ENCODE results near the gene AOX1.

Gene AOX1

DNA sequence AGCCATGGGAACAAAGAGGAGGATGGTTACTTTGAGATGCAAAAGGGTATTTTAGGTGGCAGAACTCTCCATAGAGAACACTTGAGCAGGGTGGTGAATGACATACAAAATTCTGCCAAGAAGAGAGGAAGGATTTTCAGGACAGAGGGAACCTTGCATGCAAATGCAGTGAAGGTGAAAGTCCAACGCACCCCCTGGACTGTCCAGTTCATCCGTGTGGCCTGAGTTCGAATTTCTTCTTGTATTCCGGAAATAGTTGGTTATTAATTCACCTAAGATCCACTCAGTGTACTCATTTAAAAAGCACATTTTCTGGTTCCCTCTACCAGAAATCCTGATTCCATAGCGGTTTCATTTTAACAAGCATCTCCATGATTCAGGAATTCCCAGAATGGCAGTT lies 5.5 kb downstream of the AOX1 start:
- TF ChIP-seq, protein P1, sequence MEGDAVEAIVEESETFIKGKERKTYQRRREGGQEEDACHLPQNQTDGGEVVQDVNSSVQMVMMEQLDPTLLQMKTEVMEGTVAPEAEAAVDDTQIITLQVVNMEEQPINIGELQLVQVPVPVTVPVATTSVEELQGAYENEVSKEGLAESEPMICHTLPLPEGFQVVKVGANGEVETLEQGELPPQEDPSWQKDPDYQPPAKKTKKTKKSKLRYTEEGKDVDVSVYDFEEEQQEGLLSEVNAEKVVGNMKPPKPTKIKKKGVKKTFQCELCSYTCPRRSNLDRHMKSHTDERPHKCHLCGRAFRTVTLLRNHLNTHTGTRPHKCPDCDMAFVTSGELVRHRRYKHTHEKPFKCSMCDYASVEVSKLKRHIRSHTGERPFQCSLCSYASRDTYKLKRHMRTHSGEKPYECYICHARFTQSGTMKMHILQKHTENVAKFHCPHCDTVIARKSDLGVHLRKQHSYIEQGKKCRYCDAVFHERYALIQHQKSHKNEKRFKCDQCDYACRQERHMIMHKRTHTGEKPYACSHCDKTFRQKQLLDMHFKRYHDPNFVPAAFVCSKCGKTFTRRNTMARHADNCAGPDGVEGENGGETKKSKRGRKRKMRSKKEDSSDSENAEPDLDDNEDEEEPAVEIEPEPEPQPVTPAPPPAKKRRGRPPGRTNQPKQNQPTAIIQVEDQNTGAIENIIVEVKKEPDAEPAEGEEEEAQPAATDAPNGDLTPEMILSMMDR (IDR thresholded peaks at IDR 0.05; ENCODE audit: low read depth, low read length) = no peak
- DNase-seq (ENCODE audit: extremely low read depth, low read depth) = no peak

DNA sequence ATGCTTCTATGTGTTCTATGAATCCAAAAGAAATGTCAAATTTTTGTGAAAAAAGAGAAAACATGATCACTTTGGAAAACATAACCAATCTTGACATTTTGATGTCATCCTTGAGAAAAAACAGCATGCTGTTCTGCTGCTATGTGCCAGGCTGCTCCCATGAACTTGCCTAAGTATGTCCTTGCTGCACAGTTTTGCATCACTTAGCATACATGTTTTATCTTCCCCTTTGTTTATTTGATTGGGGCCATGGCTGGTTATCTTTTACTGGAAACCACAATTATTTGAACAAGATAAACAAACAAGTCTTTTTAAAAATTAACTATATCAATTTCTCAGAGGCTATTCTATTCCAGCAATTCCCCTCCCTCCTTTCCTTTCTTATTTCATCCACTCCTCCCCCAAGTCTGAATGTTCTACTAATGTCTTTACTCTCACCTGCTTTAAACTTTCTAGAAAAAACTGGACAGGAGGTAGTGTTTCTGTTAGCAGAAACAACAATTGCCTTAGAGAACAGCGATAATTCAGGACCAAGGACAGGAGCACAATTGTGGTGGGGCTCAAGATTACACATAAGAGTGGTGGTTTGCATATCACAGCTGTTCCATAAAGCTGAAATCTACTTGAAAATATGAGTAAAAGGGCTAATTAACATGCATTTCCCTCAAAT lies 6.7 kb downstream of the AOX1 start:
- DNase-seq (ENCODE audit: extremely low read depth, low read depth) = no peak

DNA sequence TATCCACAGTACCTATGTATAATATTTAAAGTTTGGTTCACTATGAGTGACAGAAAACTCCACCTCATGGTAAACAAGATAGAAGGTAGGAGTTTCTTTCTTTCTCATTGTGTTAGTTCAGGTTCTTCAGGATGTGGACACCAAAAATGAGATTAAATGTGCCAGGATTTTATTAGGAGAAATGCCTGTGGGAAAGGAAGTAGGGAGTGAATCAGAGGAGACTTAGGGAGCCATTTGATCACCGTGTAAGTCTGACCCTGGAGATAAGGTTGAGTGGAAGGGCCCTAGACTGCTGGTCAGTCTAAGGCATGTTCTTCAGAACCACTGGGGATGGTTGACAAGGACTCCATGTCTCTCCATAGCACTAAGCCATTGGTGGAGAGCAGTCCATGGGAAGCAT lies 8.1 kb downstream of the AOX1 start:
- TF ChIP-seq, protein P1 (IDR thresholded peaks at IDR 0.05; ENCODE audit: low read depth, low read length) = no peak
- no peak for DNase-seq (ENCODE audit: extremely low read depth, low read depth)

More for the DNA sequence above, 6.7 kb downstream of the AOX1 start:
- TF ChIP-seq, protein P1 (IDR thresholded peaks at IDR 0.05; ENCODE audit: low read depth, low read length) = no peak

DNA sequence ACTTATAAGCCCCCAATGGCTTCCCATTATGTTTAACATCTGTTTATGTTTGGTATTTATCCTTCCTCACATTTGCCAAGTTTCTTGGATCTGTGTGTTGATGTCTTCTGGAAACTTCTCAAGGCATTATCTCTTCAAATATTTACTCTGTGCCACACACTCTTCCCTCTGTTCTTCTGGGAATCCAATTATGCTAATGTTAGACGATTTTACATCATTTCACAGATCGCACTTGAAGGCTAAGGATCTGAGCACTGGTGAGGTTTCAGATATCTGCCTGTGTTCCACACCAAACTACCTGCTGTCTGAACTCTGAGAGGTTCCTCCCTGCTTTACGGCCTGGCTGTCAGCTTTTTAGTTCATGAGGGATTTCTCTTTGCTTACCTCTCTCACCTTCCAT lies 10.1 kb downstream of the AOX1 start:
- TF ChIP-seq, protein P1 (IDR thresholded peaks at IDR 0.05; ENCODE audit: low read depth, low read length) = no peak
- DNase-seq (ENCODE audit: extremely low read depth, low read depth) = no peak

DNA sequence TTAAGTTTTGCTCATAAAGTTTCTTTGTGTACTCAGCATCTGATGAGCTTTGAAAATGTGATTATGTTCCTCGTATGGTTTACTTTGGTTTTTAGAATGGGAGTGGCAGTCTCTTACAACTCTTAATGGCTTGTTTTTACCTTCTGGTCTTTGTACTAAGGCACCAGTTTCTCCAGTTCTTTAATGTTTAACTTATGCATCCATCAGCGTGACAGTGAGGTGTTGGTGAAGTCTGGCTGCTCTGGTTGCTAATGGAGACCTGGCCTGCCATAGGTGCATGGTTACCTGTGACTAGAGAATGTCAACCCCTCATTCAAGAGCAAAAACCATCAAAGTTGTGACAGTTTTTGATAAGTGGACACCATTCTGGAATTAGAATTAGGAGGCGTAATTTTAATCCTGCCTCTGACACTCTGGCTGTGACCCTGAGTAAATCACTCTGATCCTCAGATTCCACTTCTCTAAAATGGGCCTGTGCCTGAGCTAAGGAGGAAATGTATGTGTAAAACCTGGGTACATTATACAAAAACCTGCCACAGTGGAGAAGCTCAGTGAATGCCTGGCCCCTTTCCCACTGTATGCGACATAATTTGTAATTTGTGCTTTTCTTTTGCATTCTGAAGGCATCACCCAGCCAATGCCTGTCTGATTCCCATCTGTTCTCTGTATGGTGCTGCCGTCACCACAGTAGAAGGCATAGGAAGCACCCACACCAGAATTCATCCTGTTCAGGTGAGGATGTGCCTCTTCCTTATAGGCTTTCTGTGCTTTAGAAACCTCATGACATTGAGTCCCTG lies 11.2 kb downstream of the AOX1 start:
- TF ChIP-seq, protein P1 (IDR thresholded peaks at IDR 0.05; ENCODE audit: low read depth, low read length) = no peak
- DNase-seq (ENCODE audit: extremely low read depth, low read depth) = no peak

DNA sequence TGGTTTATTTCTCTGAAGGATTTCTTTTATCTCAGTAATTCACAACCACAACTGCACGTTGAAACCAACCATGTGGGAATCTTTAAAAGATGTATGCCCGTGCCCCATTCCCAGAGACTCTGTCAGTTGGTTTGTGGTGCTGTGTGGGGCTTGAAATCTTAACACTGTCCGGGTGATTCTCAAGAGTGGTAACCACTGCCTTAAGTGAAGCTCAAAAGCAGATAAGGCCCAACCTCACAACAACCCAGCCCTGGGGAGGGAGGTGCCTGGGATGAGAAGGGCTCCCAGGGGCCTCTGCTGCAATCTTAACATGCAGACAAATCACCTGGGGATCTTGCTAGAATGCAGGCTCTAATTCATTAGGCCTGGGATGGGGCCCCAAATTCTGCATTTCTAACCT lies 13.4 kb downstream of the AOX1 start:
- TF ChIP-seq, protein P1 (IDR thresholded peaks at IDR 0.05; ENCODE audit: low read depth, low read length) = no peak
- DNase-seq (ENCODE audit: extremely low read depth, low read depth) = no peak

DNA sequence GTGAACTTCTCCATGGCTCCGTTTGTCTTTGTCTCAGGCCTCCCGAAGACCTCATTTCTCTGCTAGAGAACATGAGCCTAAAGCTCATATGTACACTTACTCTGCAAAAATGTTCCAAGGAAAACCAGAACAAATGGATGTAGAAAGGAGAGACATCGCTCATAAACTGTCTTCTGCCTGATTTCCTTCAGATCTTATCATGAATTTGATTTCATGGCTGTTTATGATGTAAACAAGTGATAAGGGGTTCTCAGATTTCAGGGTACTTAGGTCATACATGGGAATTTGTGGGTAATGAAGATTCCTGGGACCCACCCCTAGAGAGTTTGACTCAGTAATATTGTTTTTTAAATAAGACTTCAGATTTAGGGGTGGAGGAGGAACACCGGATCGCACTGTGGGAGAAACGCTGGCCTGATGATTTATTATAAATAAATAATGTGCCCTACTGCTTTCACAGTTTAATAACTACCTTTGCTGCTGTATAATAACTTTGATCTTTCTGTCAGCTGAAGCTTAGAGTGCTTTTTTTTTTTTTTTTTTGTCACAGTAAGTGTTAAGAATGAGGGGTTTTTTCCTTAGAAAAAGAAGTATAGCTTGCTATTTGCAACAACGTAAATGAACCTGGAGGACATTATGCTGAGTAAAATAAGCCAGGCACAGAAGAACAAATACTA lies 14.9 kb downstream of the AOX1 start:
- TF ChIP-seq, protein P1 (IDR thresholded peaks at IDR 0.05; ENCODE audit: low read depth, low read length) = no peak
- DNase-seq (ENCODE audit: extremely low read depth, low read depth) = no peak
